GM18508 (cell line): ENCODE measurements around the gene BABAM2.

Source experiments
- ATAC-seq: cut with Tn5 transposase; IDR thresholded peaks from one replicate; pipeline ENCODE4 v1.9.1; 2021; ENCODE audit warnings: moderate number of reproducible peaks; ENCODE audit not compliant: insufficient read depth, unreplicated experiment

The BABAM2 gene

DNA sequence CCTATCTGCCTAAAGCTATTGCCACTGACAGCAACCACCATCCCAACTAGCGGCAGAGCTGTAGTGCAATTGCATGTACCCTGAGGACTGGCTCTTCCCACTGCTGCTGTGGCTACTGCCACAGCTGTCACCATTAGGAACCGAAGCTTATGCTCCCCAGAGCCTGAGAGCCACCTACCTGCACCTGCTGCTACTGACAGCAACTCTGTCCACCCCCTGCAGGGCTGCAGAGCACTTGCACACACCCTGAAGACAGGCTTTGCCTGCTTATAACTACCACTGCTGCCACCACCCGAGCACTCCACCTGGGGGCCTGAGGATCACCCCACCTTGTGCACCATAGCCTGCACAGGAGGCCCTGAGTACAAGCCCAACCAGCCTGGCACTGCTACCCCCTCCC is 284.5 kb downstream of the BABAM2 start:
- ATAC-seq: no peak

DNA sequence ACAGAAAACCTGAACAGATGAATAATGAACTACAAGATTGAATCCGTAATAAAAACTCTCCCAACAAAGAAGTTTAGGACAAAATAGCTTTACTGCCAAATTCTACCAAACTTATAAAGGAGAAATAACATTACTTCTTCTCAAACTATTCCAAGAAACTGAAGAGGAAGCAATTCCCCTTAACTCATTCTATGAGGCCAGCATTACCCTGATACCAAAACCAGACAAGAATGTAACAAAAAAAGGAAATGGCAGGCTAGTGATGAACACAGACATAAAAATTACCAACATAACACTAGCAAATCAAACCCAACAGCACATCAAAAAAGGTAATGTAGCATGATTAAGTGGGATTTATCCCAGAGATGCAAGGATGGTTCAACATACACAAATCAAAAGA is 288.4 kb downstream of the BABAM2 start:
- ATAC-seq: no peak

DNA sequence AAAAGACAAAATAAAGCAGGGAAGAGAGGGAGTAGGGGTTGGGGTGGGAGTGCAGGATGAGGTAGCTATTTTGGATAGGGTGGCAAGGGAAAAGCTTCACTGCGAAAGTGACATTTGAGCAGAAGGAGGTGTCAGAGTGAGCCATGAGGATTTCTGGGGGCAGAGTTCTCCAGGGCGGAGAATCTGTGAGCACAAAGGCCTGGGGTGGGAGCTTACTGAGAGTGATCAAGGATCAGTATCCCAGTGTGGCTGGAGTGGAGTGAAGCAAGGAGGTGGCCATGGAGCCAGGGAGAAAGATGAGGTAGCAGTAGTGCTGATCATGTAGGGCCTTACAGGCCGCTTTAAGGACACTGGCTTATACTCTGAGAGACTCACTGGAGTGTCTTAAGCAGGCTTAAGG is 291.3 kb downstream of the BABAM2 start:
- no peak for ATAC-seq

DNA sequence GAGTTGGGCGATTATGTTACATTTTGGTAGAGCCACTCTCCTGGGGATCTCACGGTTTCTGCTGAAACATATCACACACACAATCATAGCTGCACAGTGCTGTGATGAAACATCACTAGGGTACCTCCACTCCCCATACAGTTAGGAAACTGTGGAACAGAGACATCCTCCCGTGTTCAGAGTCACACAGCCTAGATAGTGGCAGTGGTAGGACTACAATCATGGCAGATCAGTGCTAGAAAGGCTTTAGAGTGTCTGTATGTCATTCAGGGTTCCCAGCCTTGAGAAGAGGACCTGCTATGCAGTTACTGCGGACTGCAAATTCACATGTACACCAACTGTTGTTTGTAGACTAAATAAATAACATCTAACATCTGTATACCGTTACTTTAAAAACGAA is 291.8 kb downstream of the BABAM2 start:
- ATAC-seq: no peak

DNA sequence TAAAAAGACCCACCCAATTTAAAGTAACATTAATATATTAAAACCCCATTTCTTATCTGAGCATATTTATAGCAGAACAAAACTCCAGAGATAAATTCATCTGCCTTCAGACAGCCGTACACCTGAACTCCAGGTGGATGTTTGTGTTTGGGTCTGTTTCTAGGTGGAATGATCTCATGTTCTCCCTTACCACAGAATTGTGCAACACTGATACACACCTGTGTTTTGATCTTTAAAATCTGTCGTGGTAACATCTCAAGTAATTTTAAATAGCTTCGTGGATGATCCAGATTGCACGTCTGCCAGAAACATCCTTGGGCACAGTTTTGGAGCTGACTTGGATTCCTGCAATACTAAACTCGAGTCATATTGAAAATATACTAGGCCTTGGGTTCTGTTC is 294.6 kb downstream of the BABAM2 start:
- no peak for ATAC-seq

DNA sequence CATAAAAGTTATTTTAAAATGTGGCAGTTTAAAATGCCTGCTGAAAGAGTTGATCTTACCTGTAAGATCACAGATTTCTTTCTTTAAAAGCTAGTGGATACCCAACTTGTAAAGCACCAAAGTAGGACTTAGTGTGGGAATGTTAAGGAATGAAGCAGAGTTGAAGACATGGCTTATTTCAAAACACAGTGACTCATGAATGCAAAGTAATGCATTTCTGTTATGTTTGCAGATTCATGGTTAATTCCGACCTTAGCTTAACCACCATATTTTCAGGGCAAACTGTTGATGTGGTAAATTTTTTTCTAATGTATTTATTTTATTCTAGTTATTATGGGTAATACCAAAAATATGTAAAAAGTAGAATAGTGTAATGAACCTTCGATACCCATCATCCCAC is 295.4 kb downstream of the BABAM2 start:
- ATAC-seq: no peak

DNA sequence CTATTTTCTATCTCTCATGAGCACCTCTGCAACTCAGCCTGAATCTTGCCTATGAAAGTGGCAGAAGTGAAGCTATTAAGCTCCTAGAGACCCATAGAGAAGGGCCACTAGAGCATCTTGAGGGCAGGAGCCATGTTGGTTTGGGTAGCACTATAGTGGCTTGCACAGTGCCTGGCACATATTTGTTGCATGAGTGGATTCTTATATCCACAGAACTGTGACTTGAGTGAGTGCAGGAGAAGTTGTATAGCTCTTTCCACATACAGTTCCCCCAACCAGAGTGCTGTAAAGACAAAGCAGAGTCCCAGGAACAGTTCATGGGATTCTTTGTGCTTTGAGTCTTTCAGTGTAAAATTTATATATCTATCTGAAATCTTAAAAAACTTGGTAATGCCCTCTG is 296.7 kb downstream of the BABAM2 start:
- ATAC-seq: no peak

DNA sequence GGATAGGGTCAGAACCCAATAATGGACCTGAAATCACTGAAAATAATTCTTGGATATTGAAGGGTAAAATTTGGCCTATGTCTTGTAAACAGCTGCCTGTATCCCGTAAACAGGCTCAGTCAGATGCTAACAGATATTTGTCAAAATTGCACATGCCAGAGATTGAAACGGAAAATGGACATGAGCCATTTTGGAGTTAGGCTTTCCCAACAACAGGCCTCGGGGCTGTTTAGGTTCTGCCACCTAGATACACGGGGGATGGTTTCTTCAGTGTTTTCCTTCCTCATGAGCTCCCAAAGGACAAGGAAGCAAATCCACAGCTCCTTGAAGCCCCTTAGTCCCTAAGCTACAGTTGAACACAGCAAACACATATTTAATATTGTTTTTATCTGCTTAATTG is 297.9 kb downstream of the BABAM2 start:
- ATAC-seq: no peak

DNA sequence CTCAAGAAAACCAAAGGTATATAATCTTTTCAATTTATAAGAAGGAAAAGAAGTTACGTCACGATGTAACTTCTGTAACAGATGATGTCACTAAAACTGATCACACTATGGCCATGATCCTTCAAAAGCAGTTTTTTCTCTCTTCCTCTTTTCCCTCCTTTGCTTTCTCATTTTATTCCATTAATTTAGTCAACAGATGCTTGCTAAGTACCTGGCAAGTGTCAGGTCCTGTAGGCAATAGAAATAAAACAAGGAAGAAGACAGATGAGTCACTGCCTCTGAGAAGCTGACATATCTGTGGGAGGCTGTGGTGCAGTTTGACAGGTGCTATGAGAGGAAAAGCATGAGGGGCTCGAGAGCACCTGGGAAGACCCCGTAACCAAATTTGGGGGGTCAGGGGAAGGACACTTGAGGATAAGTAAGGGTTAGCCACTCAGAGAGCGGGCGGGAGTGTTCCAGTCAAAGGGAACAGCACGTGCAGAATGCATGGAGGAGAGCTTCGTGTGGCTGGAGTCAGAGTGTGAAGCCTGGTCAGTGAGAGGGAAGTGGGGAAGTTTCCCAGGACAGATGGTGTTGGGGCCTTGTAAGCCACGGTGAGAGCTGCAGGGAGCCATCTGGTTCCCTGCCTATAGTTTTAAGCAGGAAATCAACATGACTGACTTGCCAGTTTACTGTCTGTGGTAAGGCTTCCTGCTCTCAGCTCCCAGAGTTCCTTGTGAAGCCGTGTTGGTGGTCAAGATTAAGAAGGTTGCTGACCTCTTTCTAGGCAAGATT is 303.3 kb downstream of the BABAM2 start:
- ATAC-seq: no peak

DNA sequence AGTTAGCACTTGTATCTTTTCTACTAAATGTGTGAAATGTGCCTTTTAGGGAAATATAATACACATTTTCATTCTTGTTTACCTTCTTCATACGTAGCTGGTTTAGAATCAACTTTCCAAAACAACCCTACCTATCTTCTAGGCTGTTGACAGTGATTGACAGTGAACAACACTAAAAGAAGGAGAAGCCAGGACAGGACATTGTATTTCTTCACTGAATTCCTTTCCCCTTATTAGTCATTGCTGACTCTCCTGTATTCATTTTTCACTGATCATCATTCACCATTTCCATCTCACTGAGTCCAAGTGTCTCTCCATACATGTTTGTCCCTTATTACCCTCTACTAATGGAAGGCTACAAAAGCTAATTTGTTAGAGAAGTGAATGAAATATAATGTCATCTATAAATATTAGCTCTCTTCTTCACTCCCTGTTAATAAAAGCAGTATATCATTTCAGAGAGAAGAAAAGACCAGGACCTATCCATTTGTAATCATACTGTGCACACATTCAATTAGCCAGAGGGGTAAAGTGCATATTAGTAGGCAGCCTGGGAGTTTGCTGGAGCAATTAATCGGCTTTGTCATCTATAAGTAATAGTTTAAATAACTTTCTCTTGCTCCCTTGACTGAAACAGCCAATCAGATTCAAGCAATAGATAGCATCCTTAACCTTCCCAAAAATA is 309.6 kb downstream of the BABAM2 start:
- no peak for ATAC-seq

DNA sequence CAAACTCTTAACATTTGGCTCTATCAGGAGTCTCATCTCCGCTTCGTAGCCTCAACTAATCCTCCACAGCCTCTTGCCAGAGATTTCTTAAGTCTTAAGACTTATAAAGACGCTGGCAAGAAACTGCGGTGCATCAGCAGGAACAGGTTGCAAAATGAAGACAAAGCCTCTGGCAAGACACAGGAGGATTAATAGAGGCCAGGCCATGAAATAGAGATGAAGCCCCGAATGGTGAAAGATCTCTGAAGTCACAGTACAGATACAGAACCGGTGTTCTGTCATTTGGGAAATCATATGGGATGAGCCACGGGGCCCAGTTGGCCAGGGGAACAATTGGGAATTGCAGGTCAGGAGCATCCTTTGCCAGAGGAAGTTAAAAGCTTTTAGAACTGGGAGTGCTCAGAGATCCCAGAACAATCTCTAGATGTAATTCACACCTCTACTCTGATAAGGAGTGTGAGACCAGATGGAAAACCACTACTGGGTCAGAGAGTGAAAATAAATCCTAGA is 311.2 kb downstream of the BABAM2 start:
- no peak for ATAC-seq

DNA sequence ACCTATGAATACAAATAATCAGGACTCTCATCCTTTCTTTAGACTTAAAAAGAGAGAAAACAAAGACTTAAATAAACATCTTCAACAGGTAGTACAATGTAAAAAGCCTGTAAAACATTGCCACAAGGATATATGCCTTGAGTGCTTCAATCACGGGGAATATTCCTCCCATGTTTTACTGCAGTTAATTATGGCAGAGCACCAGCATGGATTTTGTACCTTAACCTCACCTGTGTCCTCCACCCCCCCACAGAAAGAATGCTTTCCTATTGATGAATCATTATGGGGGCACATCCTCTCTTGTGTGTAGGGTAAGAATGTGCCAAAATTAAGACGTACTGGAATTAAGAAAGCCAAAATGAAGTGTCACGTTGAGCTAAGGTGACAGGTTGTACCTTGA is 312.2 kb downstream of the BABAM2 start:
- no peak for ATAC-seq

DNA sequence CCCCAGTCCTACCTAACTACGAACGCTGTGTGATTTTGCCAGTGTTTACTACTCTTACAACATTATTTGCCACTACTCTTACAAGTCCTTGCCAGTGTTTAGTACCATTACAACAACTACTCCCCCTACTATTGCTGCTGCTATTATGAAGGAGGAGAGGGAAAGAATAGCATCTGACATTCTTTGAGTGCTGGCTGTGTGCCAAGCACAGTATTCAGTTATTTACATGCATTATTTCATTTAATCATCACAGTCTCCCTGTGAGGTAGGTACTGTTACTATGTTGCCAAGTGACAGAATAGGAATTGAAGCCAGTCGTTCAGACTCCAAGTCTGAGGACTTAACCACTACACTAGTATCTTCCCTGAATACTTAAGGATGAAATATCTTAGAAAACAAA is 316.2 kb downstream of the BABAM2 start:
- ATAC-seq: no peak

DNA sequence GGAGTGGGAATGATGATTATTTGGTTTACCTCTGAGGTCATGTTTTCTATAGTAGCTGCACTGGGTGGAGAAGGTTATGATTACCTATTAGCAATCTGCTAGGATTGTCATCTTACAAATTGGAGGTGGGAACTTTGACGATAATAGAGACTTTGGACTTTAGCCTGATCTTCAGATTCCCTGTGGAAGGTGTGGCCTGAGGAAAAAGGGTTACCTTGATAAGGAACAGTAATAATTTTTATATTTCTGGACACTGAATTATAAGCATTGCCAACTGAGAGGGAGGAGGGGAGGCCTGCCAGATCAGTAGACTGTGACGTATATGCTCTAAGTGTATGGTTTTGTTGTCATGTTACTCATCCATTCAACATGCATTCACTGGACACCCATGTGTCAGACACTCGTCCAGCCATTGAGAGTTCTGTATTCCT is 318.7 kb downstream of the BABAM2 start:
- no peak for ATAC-seq

DNA sequence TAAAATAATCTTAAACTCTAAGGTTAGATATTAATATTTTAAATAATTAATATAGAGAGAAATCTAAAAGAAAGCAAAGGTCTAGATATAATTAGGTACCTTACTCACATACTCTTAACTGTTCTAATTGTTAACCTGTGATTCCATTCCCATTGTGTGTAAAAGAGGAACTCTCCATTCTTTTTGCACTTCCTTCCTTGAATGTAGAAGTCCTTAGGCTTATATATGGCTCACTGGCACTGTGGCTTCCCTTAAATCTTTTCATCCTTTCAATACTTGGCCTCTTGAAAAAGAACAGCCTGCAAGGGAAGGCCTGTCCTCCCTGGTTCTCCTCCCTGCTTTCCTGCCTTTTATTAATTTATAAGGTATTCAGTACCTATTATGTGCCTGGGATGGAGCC is 319.3 kb downstream of the BABAM2 start:
- ATAC-seq: no peak

DNA sequence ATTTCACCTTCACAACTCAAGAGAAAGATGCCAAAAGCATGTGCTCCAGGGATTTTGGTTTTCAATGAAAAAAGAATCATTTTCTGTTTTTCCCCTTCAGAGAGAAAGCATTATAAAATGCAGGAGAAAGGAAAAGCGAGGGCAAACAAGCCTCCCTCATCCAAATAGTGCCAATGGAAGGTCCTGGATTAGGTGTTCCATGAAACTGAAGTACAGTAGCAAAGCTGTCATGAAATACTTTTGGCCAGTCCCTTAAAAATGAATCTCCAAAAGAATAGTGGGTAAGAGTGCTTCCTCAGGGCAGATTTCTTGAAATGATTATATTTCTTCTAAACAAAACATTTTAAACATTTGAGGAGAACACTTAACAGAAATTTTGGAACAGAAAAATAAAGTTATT is 320.0 kb downstream of the BABAM2 start:
- ATAC-seq: no peak

DNA sequence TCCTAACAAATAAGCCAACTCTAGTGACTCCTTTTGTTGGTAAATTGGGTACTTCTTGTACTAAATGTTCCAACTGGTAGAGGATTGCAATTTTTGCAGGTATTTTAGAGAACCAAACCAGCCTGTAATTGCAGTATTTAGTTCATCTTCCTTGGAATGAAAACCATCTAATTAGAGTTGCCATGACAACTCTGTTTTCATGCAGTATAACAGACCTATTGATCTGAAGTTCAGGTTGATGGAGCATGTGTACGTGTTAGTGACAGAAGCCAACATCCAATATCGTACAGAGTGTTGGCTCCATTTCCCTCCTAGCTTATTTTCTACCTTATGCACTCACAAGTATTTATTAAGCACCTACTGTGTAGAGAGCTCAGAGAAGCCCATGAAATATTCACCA is 325.8 kb downstream of the BABAM2 start:
- ATAC-seq: no peak

DNA sequence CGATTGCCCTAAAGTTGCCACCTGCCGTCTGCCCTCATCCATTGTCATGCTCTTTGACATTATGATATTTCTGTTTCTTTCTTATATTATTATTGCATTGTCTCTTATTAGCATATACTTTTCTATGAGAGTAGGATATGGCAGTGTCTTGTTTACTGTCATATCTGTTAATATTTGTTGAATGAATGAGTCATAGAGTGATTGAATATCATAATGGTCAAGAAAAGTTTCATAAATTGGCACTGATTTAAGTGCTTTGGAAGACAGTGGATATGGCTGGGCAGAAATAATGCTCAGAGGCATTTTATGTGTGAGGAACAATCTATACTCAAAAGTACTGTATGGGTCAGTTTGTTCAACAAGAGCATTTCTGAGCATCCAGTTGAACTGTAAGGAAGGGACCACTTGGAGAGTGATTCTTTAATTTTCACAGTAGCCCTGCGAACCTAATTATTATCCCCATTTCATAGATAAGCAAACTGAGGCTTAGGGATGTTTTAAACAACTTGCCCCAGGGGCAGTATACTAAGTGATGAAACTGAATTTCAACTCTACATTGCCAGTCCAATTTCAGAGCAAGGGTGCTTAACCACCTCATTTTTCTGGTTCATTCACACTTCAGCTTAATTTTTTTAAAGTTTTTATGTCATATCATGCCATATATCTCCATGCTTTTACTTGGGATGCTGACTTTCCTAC is 326.7 kb downstream of the BABAM2 start:
- ATAC-seq: no peak

DNA sequence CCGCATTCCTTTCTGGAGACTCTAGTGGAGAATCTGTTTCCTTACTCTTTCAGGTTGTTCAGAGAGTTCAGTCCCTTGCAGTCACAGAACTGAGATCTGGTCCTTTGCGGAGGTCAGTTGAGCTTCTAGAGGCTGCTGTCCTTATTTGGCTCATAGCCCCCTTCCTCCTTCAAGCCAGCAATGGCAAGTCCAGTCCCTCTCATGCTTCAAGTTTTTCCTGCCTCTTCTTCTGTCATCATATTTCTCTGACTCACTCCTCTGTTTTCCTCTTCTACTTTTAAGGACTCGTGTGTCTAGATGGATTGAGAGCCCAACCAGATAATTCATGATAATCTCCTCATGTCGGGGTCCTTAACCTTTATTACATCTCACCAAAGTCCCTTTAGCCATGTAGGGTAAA is 328.6 kb downstream of the BABAM2 start:
- ATAC-seq: no peak

DNA sequence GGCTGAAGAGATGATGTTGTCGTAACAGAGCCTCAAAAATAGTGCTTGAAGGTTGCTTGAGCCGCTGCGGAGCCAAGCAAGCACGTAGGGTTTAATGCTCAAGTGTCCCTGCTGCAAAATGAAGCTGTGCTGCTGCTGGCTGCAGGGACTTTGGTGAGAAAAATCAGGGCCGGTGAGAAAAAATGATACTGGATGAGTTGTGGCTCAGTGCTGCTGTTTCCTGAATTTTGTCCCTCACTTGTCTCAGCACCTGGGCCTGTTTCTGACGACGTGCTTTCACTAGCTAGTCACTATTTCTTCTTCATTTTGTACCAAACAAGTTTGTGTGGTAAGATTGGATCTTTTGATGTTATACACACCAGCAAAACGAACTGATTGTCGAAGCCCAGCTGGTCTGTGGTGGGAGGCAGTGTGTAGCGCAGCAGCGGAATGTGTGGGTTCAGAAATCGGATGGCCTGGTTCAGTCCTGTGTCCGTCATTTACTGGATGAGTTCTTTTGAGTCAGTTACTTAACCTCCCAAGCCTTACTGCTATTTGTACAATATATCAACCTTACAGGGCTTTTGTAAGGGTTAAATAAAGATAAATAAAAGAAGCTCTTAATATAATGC is 329.3 kb downstream of the BABAM2 start:
- no peak for ATAC-seq
